Dermis microvascular lymphatic vessel endothelial cell (primary cell): ENCODE results near the gene STAB1. TPM values are rescaled to one million over a fixed set of nuclear protein-coding genes. Genes with fewer than 3 reads are reported as not detected.
A peak's percentile ranks its signal among the peaks of the same experiment; 100 is the strongest.

Experiments
- DNase-seq, 2 donors: peaks; one replicate each; pipeline versions ENCODE4 v3.0.0 to v3.0.0-alpha.2; 2010; ENCODE audit warnings: low read depth in 2 of 2
- total RNA-seq: library from RNA; depleted of rRNA; stranded (reverse); fragments of >200 nt; gene quantifications from 2 replicates; pipeline ENCODE4 v1.2.1, GENCODE V29; 2014

Gene STAB1
- total RNA-seq, 1 donor from 2014 or later: 117 TPM

DNA sequence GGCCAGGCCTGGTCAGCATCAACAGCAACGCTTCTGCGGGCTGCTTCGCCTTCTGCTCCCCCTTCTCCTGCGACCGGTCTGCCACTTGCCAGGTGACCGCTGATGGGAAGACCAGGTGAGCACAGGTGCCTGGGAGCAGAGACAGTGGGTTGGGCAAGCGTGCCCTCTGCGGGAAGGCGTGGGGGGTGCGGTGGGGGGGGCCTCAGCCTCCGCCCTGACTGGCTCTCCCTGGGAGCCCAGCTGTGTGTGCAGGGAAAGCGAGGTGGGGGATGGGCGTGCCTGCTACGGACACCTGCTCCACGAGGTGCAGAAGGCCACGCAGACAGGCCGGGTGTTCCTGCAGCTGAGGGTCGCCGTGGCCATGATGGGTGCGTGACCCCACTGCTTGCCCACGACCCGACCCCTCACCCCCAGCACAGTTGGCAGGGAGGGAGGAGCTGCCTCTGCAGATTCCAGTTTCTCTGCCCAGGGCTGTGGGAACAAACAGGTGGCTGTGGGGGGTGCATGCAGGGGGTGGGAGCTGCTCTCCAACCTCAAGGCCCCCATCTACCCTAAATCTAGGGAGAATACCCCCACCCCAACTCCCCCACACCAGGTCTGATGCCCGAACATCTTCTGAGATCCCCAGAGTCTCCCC is 8.8 kb downstream of the STAB1 start:
- no peak for DNase-seq

DNA sequence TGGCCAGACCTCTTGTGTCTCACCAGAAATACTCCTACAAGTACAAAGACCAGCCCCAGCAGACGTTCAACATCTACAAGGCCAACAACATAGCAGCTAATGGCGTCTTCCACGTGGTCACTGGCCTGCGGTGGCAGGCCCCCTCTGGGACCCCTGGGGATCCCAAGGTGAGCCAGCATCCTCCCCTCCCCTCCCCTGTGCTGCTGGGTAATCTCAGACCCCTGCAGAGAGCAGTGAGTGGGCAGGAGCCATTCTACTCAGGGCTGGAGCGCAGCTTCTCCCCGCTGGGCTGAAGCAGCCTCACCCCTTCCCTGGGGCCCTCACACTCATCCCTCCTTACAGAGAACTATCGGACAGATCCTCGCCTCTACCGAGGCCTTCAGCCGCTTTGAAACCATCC is 9.8 kb downstream of the STAB1 start:
- DNase-seq: no peak

GRCh38 chr3:52506266-52506966 is 11.3 kb downstream of the STAB1 start:
- DNase-seq: no peak

DNA sequence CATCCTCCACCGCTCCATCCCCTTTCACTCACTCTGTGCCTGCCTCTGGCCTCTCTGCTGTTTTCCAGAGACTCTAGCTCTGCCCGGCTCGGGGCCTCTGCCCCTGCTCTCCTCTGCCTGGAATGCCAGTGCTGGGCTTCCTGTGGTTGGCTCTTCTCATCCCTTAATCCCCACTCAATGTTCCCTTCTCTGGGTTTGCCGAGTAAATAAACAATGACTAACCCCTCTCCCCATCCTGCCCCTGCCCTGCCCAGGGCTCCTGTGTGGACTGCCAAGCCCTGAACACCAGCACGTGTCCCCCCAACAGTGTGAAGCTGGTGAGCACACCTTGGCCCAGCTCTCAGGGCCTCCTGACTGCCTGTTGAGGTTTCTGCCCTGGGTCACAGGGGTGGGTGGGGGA is 12.2 kb downstream of the STAB1 start:
- DNase-seq: peak in 1 of 2 donors; percentile 25

- DNase-seq: no peak
Observed at GRCh38 chr3:52509753-52510328, 14.7 kb downstream of the STAB1 start.

DNA sequence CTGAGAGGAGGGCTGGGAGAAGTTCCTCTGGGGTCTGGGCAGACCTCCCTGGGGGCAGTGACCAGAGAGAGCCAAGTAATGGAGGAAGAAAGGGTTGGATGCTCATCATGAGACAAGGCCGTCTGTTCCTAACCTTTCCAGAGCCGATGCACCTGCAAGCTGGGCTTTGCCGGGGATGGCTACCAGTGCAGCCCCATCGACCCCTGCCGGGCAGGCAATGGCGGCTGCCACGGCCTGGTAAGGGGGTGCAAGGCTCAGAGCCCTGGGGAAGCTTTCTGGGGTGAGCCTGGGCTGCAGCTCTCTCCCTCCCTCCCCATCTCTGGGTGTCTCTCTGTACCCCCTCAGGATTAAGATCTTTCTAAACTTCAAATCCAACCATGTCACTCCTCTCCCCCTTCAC is 16.4 kb downstream of the STAB1 start:
- DNase-seq: no peak

DNA sequence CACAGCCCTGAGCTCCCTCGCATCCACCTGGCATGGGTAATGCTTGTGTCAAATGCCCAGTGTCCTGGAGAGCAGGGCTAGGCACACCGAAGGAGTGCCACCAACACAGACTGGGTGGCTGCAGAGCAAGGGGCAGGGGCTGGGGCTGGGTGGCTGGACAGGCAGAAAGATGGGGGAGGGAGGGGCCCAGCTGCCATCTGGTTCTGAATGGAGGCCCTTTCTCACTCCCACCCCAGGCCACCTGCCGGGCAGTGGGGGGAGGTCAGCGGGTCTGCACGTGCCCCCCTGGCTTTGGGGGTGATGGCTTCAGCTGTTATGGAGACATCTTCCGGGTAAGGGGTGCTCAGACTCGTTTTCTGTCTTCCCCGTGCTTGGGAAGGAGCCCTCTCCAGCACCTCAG is 17.0 kb downstream of the STAB1 start:
- DNase-seq: no peak

DNA sequence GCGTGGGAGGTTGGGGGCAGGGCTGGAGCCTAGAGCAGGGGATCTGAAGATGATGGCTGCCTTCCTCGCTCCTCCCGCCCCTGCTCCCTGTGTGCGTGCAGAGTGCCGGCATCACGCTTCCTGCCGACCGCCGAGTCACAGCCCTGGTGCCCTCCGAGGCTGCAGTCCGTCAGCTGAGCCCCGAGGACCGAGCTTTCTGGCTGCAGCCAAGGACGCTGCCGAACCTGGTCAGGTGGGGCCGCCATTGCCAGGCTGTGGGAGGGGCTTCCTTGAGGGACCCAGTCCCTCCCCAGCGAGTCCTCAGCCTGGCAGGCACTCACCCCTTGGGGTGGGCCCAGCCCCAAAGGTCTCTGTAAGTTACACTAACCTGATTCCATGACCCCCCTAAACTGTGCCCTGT is 17.6 kb downstream of the STAB1 start:
- no peak for DNase-seq

GRCh38 chr3:52513281-52513680 is 18.1 kb downstream of the STAB1 start:
- no peak for DNase-seq

DNA sequence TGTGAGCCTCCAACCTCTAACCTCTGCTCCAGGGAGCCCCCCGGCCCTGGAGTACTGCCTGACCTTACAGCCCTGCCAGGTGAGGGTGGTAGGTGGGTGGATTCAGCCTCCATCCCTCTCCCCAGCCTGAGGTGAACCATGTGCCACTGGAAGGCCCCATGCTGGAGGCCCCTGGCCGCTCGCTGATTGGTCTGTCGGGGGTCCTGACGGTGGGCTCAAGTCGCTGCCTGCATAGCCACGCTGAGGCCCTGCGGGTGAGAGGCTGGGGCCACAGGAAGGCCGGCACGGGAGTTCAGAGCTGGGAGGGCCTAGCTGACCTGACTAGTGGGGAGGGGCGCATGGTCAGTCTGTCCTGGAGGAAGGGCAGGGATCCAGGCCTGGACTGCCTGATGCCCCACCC is 19.4 kb downstream of the STAB1 start:
- DNase-seq: no peak

DNA sequence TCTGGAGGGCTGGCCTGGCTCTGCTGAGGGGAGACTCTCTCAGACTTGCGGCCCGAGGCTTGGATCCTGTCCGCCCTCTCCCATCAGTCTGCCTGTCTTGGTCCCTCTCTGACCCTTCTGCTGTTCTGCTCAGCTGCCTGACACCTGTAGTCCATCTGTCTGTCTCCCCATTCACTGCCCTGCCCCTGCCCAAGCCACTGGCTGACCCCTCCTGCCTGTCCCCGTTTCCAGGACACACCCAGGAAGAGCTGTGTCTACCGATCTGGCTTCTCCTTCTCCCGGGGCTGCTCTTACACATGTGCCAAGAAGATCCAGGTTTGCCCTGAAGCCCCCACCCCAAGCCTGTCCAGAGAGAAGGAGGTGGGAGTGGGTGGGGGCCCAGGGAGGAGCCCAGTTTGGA is 20.1 kb downstream of the STAB1 start:
- DNase-seq: no peak

DNA sequence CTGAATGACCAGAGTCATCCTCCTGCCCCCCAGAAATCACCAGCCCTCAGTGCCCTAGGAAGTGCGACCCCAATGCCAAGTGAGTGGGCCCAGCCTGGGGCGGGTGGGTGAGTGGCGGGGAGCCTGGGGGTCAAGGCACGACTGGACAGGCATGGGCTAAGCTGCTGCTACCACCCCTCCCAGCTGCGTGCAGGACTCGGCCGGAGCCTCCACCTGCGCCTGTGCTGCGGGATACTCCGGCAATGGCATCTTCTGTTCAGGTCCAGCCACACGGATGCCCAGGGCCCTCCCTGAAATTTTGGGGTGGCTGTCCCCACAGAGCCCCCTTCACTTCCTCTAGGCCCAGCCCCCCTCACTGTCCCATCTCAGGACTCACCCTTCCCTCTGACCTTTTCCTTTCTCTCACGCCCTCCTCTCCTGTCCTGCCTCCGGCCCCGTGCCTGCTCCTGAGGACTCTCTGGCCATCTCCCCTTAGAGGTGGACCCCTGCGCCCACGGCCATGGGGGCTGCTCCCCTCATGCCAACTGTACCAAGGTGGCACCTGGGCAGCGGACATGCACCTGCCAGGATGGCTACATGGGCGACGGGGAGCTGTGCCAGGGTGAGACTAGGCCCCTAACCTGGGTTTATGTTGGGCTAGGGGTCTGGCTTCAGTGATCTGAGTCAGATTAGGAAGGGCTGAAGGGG is 21.5 kb downstream of the STAB1 start:
- DNase-seq: no peak

GRCh38 chr3:52517796-52518722 is 22.9 kb downstream of the STAB1 start:
- no peak for DNase-seq

- no peak for DNase-seq
Observed at GRCh38 chr3:52518723-52519444, 23.7 kb downstream of the STAB1 start.

DNA sequence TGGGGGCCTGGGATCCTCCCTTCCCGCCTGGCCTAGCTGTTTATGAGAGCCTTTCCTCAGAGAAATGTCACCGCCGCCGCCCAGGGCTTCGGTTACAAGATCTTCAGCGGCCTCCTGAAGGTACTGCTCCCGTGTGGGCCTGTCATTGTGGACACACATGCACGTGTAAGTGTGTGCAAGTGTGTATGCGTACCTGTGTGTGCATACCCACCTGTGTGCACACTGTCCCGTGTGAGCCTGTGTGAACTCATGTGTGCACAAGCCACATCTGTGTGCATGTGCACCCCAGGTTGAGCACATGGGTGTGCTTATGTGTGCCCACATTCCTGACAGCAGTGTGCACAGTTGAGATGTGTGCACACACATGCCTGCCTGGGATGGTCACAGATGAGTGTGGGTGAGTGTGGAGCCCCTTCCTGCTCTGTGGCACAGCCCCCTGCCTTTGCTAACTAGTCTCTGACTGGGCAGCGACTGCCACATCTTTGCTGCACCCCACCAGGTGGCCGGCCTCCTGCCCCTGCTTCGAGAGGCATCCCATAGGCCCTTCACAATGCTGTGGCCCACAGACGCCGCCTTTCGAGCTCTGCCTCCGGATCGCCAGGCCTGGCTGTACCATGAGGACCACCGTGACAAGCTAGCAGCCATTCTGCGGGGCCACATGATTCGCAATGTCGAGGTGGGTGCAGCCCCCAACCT is 24.5 kb downstream of the STAB1 start:
- DNase-seq: no peak

- no peak for DNase-seq
Observed at GRCh38 chr3:52520141-52520667, 25.1 kb downstream of the STAB1 start.

DNA sequence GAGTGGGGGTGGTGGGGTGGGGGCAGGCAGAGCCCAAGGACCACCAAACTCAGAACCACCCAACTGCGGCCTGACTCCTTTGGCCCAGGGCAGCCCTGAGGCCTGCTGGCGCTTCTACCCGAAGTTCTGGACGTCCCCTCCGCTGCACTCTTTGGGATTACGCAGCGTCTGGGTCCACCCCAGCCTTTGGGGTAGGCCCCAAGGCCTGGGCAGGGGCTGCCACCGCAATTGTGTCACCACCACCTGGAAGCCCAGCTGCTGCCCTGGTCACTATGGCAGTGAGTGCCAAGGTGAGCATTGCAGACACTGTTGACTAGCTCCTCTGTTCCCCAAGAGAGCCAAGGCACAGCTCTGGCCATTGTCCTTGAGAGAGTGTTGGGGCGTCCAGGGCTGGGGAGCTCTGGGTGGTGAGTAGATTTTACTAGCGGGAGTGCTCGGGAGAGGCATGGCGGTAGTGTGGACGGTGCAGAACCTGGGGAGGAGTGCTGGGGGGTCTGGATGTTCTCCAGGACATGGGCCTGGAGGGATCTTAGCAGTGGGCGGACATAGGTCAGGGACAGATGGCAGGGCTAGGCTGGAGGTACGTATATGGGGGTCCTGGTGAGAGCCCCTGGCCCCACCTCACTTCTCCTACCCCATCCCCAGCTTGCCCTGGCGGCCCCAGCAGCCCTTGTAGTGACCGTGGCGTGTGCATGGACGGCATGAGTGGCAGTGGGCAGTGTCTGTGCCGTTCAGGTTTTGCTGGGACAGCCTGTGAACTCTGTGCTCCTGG is 25.8 kb downstream of the STAB1 start:
- no peak for DNase-seq

- DNase-seq: no peak
Observed at GRCh38 chr3:52521488-52521824, 26.3 kb downstream of the STAB1 start.
